Epithelial cell of esophagus (primary cell): Measurements from ENCODE around the gene MROH7.

ENCODE experiments used
- DNase-seq: peaks from one replicate; pipeline ENCODE4 v3.0.0; 2010; ENCODE audit warnings: low read depth
- H3K4me3 ChIP-seq: 2 replicates; pipeline ENCODE4 v1.5.1; 2011; ENCODE audit warnings: mild to moderate bottlenecking, low read length, control low read depth
- TF ChIP-seq, protein P1 (sequence below): IDR thresholded peaks from 2 replicates; pipeline ENCODE4 v1.5.1; 2011; ENCODE audit warnings: low read depth, mild to moderate bottlenecking, low read length, control low read depth, inconsistent platforms; ENCODE audit not compliant: insufficient read depth; ENCODE audit errors: missing control alignments

Gene MROH7

DNA sequence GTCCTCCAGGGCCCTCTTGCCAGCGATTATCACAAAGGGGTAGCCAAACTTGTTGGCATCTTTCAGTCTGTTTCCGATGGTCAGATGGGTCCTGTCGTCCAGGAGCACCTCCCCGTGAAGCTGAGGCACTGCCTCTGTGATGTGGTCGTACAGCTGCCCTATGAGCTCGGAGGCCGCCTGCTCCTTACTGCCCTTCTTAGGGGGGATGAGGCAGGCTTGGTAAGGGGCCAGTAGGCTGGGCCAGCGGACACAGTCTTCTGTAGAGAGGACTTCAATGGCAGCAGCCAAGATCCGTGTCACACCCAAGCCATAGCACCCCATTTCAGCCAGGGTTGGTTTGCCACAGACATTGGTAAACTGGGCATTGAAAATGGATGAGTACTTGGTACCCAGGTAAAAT is 116.2 kb downstream of the MROH7 start:
- DNase-seq, result no peak
- H3K4me3 ChIP-seq, result no peak overlapping the region
- TF ChIP-seq, protein P1, sequence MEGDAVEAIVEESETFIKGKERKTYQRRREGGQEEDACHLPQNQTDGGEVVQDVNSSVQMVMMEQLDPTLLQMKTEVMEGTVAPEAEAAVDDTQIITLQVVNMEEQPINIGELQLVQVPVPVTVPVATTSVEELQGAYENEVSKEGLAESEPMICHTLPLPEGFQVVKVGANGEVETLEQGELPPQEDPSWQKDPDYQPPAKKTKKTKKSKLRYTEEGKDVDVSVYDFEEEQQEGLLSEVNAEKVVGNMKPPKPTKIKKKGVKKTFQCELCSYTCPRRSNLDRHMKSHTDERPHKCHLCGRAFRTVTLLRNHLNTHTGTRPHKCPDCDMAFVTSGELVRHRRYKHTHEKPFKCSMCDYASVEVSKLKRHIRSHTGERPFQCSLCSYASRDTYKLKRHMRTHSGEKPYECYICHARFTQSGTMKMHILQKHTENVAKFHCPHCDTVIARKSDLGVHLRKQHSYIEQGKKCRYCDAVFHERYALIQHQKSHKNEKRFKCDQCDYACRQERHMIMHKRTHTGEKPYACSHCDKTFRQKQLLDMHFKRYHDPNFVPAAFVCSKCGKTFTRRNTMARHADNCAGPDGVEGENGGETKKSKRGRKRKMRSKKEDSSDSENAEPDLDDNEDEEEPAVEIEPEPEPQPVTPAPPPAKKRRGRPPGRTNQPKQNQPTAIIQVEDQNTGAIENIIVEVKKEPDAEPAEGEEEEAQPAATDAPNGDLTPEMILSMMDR, result no peak

DNA sequence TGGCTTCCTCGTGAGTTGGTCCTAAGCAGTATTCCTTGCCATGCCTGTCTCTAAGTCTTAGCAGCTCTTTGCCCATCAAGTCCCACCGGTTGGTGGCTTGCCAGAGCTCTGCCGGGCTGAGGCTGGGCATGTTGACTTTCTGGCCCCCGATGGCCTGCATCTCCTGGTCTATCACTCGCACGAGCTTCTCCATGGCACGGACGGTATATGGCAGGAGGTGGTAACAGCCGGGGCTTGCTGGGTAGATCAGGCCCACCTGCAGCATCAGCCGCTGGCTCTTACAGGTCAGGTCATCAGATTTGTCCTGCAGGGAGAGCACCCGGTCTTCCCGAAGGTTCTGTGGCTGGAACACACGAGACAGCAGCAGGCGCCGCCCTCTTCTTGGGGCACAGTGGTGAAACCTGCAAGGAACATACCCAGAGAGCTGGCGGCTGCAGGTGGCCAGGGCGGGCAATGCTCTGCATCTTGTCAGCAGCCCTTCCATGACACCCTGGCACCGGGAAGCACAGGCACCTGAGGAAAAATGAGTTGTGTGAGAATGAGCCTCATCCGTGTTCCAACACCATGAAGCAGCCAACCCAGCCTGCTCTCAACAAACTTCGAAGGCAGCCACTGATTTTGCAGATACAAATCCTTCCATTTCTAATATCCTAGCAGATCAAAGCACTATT is 117.2 kb downstream of the MROH7 start:
- TF ChIP-seq, protein P1, result no peak
- no peak overlapping the region for H3K4me3 ChIP-seq
- DNase-seq, result no peak
